HEK293 (cell line): ENCODE results near the gene ARPC5L.
A peak's percentile ranks its signal among the peaks of the same experiment; 100 is the strongest.

Source experiments
- CTCF ChIA-PET: fragments of 350-600 bp; formaldehyde crosslinking; extraction: SDS; loops from one replicate; lab custom pipeline; 2021; ENCODE audit warnings: antibody characterized with exemption; lab: Yijun Ruan, JAX
- POLR2A ChIA-PET: fragments of 300-600 bp; formaldehyde crosslinking; extraction: SDS; loops from one replicate; lab custom pipeline; 2020; ENCODE audit warnings: antibody characterized with exemption, inconsistent platforms; lab: Yijun Ruan, JAX
- H3K27ac ChIP-seq: fragments of 200-500 bp; sonication (Bioruptor generic); 2 replicates; pipeline ENCODE4 v1.5.1; 2014; ENCODE audit warnings: low read depth, low read length, control low read depth, inconsistent platforms; ENCODE audit errors: extremely low read depth
- H3K36me3 ChIP-seq, 2 experiments: fragments of 200-500 bp in 1 of 2; sonication (Bioruptor generic) in 1 of 2; 1 replicate in 1 of 2; 2 replicates in 1 of 2; pipeline ENCODE4 v1.5.1; 2014 to 2017; ENCODE audit warnings: inconsistent platforms in 2 of 2, low read length in 2 of 2; ENCODE audit not compliant: control insufficient read depth in 2 of 2, insufficient read depth in 1 of 2
- H3K4me1 ChIP-seq: fragments of 200-500 bp; sonication (Bioruptor generic); 2 replicates; pipeline ENCODE4 v1.5.1; 2014; ENCODE audit warnings: mild to moderate bottlenecking, low read length, inconsistent platforms; ENCODE audit not compliant: control insufficient read depth, insufficient read depth
- H3K4me3 ChIP-seq: 2 replicates; pipeline ENCODE4 v1.5.1; 2011; ENCODE audit warnings: low read depth, mild to moderate bottlenecking, control low read depth, low read length, moderate library complexity
- H3K9me3 ChIP-seq: fragments of 200-500 bp; sonication (Bioruptor generic); 2 replicates; pipeline ENCODE4 v1.5.1; 2014; ENCODE audit warnings: low read depth, low read length, inconsistent platforms; ENCODE audit not compliant: control insufficient read depth, insufficient read depth
- CTCF ChIP-seq: fragments of 450-650 bp; formaldehyde crosslinking; IDR thresholded peaks from 2 replicates; pipeline ENCODE4 v1.5.1; 2016; ENCODE audit warnings: missing biosample characterization, missing genetic modification characterization
- GLIS2 ChIP-seq: fragments of 450-650 bp; formaldehyde crosslinking; IDR thresholded peaks from 2 replicates; pipeline ENCODE4 v1.5.1; 2016; ENCODE audit warnings: missing biosample characterization, missing genetic modification characterization
- MZF1 ChIP-seq: fragments of 450-650 bp; formaldehyde crosslinking; IDR thresholded peaks from 2 replicates; pipeline ENCODE4 v1.5.1; 2017; ENCODE audit warnings: missing biosample characterization, missing genetic modification characterization, borderline replicate concordance
- PRDM10 ChIP-seq: fragments of 450-650 bp; formaldehyde crosslinking; IDR thresholded peaks from 2 replicates; pipeline ENCODE4 v1.5.1; 2016; ENCODE audit warnings: missing biosample characterization, missing genetic modification characterization
- SP2 ChIP-seq: fragments of 450-650 bp; formaldehyde crosslinking; IDR thresholded peaks from 2 replicates; pipeline ENCODE4 v1.5.1; 2016; ENCODE audit warnings: missing biosample characterization, missing genetic modification characterization
- TSHZ1 ChIP-seq: fragments of 450-650 bp; formaldehyde crosslinking; IDR thresholded peaks from 2 replicates; pipeline ENCODE4 v1.5.1; 2016; ENCODE audit warnings: missing biosample characterization, missing genetic modification characterization, borderline replicate concordance
- ZBTB17 ChIP-seq: fragments of 450-650 bp; formaldehyde crosslinking; IDR thresholded peaks from 2 replicates; pipeline ENCODE4 v1.5.1; 2016; ENCODE audit warnings: missing biosample characterization, missing genetic modification characterization
- ZBTB20 ChIP-seq: fragments of 450-650 bp; formaldehyde crosslinking; IDR thresholded peaks from 2 replicates; pipeline ENCODE4 v1.5.1; 2016; ENCODE audit warnings: missing biosample characterization, missing genetic modification characterization
- ZBTB48 ChIP-seq: fragments of 450-650 bp; formaldehyde crosslinking; IDR thresholded peaks from 2 replicates; pipeline ENCODE4 v1.5.1; 2016; ENCODE audit warnings: missing biosample characterization, missing genetic modification characterization
- ZFHX2 ChIP-seq: fragments of 450-650 bp; formaldehyde crosslinking; conservative IDR thresholded peaks from 2 replicates; pipeline ENCODE4 v1.5.1; 2016; ENCODE audit warnings: missing biosample characterization, missing genetic modification characterization
- ZFP69B ChIP-seq: fragments of 450-650 bp; formaldehyde crosslinking; IDR thresholded peaks from 2 replicates; pipeline ENCODE4 v1.5.1; 2016; ENCODE audit warnings: missing biosample characterization, missing genetic modification characterization
- ZNF19 ChIP-seq: fragments of 450-650 bp; formaldehyde crosslinking; IDR thresholded peaks from 2 replicates; pipeline ENCODE4; 2016; ENCODE audit warnings: missing biosample characterization, missing genetic modification characterization, low read depth
- ZNF23 ChIP-seq: fragments of 450-650 bp; formaldehyde crosslinking; IDR thresholded peaks from 2 replicates; pipeline ENCODE4 v1.5.1; 2016; ENCODE audit warnings: missing biosample characterization, missing genetic modification characterization, borderline replicate concordance
- ZNF266 ChIP-seq: fragments of 450-650 bp; formaldehyde crosslinking; IDR thresholded peaks from 2 replicates; pipeline ENCODE4 v1.5.1; 2016; ENCODE audit warnings: missing biosample characterization, missing genetic modification characterization, low read depth
- ZNF433 ChIP-seq: fragments of 450-650 bp; formaldehyde crosslinking; IDR thresholded peaks from 2 replicates; pipeline ENCODE4 v1.5.1; 2016; ENCODE audit warnings: missing biosample characterization, missing genetic modification characterization, low read depth
- ZNF473 ChIP-seq: fragments of 450-650 bp; formaldehyde crosslinking; IDR thresholded peaks from 2 replicates; pipeline ENCODE4 v1.5.1; 2017; ENCODE audit warnings: missing biosample characterization, missing genetic modification characterization
- ZNF600 ChIP-seq: fragments of 450-650 bp; formaldehyde crosslinking; IDR thresholded peaks from 2 replicates; pipeline ENCODE4 v1.5.1; 2016; ENCODE audit warnings: missing biosample characterization, missing genetic modification characterization
- ZNF624 ChIP-seq: fragments of 450-650 bp; formaldehyde crosslinking; IDR thresholded peaks from 2 replicates; pipeline ENCODE4 v1.5.1; 2017; ENCODE audit warnings: missing biosample characterization, missing genetic modification characterization
- ZNF654 ChIP-seq: fragments of 450-650 bp; formaldehyde crosslinking; IDR thresholded peaks from 2 replicates; pipeline ENCODE4 v1.5.1; 2016; ENCODE audit warnings: low read depth, missing biosample characterization, missing genetic modification characterization
- ZNF692 ChIP-seq: fragments of 450-650 bp; formaldehyde crosslinking; IDR thresholded peaks from 2 replicates; pipeline ENCODE4 v1.5.1; 2016; ENCODE audit warnings: missing biosample characterization, missing genetic modification characterization
- ZNF785 ChIP-seq: fragments of 450-650 bp; formaldehyde crosslinking; IDR thresholded peaks from 2 replicates; pipeline ENCODE4 v1.5.1; 2016; ENCODE audit warnings: missing biosample characterization, missing genetic modification characterization
- ZSCAN23 ChIP-seq: fragments of 450-650 bp; formaldehyde crosslinking; IDR thresholded peaks from 2 replicates; pipeline ENCODE4 v1.5.1; 2016; ENCODE audit warnings: missing biosample characterization, missing genetic modification characterization

Gene ARPC5L

GRCh38 chr9:124855944-124856765 lies 5.8 kb upstream of the ARPC5L start:
- Histone ChIP-seq H3K27ac (no peak overlapping the region), H3K9me3 (no peaks in the 10 kb centered on the region), H3K4me3 (no peak overlapping the region), H3K4me1 (no peaks in the 10 kb centered on the region), H3K36me3 (peaks cover 4 to 48% of the 10 kb centered on the region in 2 experiments; a peak in 2 of 3 replicates)
- TF ChIP-seq ZNF266 (tag by site-specific recombination) (no peak), ZNF23 (tag by site-specific recombination) (peak; percentile 68; the same call in 1 of the 2 replicates), ZNF785 (peak; percentile 82; the same call in 1 of the 2 replicates), ZFP69B (peak; percentile 84), ZSCAN23 (tag by site-specific recombination) (no peak), ZBTB20 (tag by site-specific recombination) (peak; percentile 28), ZNF692 (tag by site-specific recombination) (peak; percentile 91), ZFHX2 (tag by site-specific recombination) (peak; percentile 46), ZNF473 (tag by site-specific recombination) (no peak), ZNF600 (tag by site-specific recombination) (peak; percentile 76; the same call in 1 of the 2 replicates), ZNF433 (tag by site-specific recombination) (no peak), SP2 (tag by site-specific recombination) (peak; percentile 8; the same call in 1 of the 2 replicates), PRDM10 (peak; percentile 21; the same call in 1 of the 2 replicates), CTCF (peak; percentile 82), ZNF654 (tag by site-specific recombination) (0 out of 2 replicates have a peak, but pooled peaks have one; percentile 20), MZF1 (tag by site-specific recombination) (no peak), ZNF19 (tag by site-specific recombination) (no peak), ZBTB17 (tag by site-specific recombination) (0 out of 2 replicates have a peak, but pooled peaks have one; percentile 53), TSHZ1 (tag by site-specific recombination) (no peak), ZBTB48 (tag by site-specific recombination) (0 out of 2 replicates have a peak, but pooled peaks have one; percentile 36), ZNF624 (tag by site-specific recombination) (no peak), GLIS2 (tag by site-specific recombination) (0 out of 2 replicates have a peak, but pooled peaks have one; percentile 21)
- ChIA-PET POLR2A (interaction anchor here (0.6 to 10.0 kb wide), 21 partner anchors 12 to 385 kb away, joined by 3 to 201 read pairs (median 5); partner anchors contain the start of genes HSPA5, NR6A1 and OLFML2A), CTCF (interaction anchor here (0.6 to 31.1 kb wide), 21 partner anchors 8 to 518 kb away, joined by 3 to 1257 read pairs (median 5); partner anchors contain the start of genes NR6A1 and OLFML2A)
